ENCODE results near the gene CNN1. TPM values are rescaled to one million over a fixed set of nuclear protein-coding genes. Genes with fewer than 3 reads are reported as not detected.

CNN1 gene
- total and polyA plus RNA-seq, 9 of the 15 experiments (the other 6 are each of a cell fraction or from before 2014, with no cell fraction given), result 0.23 to 10.6 (median 5.2) TPM

DNA sequence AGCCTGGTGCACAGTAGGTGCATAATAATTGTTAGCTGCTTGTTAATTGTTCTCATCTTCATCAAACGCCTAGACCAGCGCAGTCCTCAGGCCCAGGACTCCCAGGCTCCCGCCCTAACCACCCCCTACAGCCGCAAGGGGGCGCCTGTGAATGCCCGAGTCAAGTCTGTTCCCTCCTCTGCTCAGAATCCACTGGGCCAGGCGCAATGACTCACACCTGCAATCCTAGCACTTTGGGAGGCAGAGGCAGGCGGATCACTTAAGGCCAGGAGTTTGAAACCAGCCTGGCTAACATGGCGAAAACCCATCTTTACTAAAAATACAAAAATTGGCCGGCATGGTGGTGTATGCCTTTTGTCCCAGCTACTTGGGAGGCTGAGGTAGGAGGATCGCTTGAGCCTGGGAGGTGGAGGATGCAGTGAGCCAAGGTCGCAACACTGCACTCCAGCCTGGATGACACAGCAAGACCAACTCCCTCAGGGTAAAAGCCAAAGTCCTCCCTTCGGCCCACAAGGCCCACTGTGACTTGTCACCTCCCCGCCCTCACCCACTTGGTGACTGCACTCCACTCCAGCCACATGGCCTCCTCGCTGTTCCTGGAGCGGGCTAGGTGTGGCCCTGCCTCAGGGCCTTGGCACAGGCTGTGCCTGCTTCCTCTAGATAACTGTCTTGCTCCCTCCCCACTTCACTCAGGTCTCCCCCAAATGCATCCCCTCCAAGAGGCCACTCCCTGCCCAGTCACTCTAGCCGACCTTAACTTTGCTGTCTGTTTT is 42.1 kb upstream of the CNN1 start (continued):
- TF ChIP-seq, protein P1, sequence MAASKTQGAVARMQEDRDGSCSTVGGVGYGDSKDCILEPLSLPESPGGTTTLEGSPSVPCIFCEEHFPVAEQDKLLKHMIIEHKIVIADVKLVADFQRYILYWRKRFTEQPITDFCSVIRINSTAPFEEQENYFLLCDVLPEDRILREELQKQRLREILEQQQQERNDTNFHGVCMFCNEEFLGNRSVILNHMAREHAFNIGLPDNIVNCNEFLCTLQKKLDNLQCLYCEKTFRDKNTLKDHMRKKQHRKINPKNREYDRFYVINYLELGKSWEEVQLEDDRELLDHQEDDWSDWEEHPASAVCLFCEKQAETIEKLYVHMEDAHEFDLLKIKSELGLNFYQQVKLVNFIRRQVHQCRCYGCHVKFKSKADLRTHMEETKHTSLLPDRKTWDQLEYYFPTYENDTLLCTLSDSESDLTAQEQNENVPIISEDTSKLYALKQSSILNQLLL (CRISPR knock-in tag; IDR thresholded peaks at IDR 0.05; ENCODE audit: borderline replicate concordance), result no peak
- TF ChIP-seq ZNF696 (CRISPR knock-in tag; conservative IDR thresholded peaks at IDR 0.05) (no peak; the same call in 1 of the 2 replicates), DMBX1 (CRISPR knock-in tag; IDR thresholded peaks at IDR 0.05; ENCODE audit: borderline replicate concordance) (no peak), ZFP1 (CRISPR knock-in tag; IDR thresholded peaks at IDR 0.05) (no peak), NCOA1 (IDR thresholded peaks at IDR 0.05; ENCODE audit: low read depth) (no peak), FOXM1 (IDR thresholded peaks at IDR 0.05; ENCODE audit: low read depth) (no peak), FOXM1 (CRISPR knock-in tag; IDR thresholded peaks at IDR 0.05; ENCODE audit: low read depth) (no peak), GTF2F1 (IDR thresholded peaks at IDR 0.05; ENCODE audit: low read depth, low read length) (no peak), RCOR1 (IDR thresholded peaks at IDR 0.05; ENCODE audit: borderline replicate concordance in 1 of 2, low read depth in 2 of 2, low read length in 2 of 2) (peak in 1 of 2 experiments; percentile 65; a peak in 2 of 4 replicates), CHD2 (IDR thresholded peaks at IDR 0.05; ENCODE audit: low read depth, low read length) (no peak), GATA2 (CRISPR knock-in tag; IDR thresholded peaks at IDR 0.05) (no peak), KDM2B (CRISPR knock-in tag; IDR thresholded peaks at IDR 0.05) (no peak), ZC3H11A (IDR thresholded peaks at IDR 0.05; ENCODE audit: low read depth, low read length) (no peak), ZNF695 (CRISPR knock-in tag; IDR thresholded peaks at IDR 0.05) (no peak), CREM (IDR thresholded peaks at IDR 0.05; ENCODE audit: low read depth) (0 out of 2 replicates have a peak, but pooled peaks have one; percentile 38)
- TF ChIP-seq, protein P2, sequence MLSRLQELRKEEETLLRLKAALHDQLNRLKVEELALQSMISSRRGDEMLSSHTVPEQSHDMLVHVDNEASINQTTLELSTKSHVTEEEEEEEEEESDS (CRISPR knock-in tag; IDR thresholded peaks at IDR 0.05), result no peak
- TF ChIP-seq, protein P3, sequence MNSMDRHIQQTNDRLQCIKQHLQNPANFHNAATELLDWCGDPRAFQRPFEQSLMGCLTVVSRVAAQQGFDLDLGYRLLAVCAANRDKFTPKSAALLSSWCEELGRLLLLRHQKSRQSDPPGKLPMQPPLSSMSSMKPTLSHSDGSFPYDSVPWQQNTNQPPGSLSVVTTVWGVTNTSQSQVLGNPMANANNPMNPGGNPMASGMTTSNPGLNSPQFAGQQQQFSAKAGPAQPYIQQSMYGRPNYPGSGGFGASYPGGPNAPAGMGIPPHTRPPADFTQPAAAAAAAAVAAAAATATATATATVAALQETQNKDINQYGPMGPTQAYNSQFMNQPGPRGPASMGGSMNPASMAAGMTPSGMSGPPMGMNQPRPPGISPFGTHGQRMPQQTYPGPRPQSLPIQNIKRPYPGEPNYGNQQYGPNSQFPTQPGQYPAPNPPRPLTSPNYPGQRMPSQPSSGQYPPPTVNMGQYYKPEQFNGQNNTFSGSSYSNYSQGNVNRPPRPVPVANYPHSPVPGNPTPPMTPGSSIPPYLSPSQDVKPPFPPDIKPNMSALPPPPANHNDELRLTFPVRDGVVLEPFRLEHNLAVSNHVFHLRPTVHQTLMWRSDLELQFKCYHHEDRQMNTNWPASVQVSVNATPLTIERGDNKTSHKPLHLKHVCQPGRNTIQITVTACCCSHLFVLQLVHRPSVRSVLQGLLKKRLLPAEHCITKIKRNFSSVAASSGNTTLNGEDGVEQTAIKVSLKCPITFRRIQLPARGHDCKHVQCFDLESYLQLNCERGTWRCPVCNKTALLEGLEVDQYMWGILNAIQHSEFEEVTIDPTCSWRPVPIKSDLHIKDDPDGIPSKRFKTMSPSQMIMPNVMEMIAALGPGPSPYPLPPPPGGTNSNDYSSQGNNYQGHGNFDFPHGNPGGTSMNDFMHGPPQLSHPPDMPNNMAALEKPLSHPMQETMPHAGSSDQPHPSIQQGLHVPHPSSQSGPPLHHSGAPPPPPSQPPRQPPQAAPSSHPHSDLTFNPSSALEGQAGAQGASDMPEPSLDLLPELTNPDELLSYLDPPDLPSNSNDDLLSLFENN (IDR thresholded peaks at IDR 0.05; ENCODE audit: low read depth in 2 of 2, low read length in 2 of 2), result no peak
- TF ChIP-seq, protein P4, sequence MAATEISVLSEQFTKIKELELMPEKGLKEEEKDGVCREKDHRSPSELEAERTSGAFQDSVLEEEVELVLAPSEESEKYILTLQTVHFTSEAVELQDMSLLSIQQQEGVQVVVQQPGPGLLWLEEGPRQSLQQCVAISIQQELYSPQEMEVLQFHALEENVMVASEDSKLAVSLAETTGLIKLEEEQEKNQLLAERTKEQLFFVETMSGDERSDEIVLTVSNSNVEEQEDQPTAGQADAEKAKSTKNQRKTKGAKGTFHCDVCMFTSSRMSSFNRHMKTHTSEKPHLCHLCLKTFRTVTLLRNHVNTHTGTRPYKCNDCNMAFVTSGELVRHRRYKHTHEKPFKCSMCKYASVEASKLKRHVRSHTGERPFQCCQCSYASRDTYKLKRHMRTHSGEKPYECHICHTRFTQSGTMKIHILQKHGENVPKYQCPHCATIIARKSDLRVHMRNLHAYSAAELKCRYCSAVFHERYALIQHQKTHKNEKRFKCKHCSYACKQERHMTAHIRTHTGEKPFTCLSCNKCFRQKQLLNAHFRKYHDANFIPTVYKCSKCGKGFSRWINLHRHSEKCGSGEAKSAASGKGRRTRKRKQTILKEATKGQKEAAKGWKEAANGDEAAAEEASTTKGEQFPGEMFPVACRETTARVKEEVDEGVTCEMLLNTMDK (IDR thresholded peaks at IDR 0.05; ENCODE audit: borderline replicate concordance, insufficient read depth, low read depth, low read length, poor library complexity, severe bottlenecking), result peak; percentile 90
- TF ChIP-seq, protein P5, sequence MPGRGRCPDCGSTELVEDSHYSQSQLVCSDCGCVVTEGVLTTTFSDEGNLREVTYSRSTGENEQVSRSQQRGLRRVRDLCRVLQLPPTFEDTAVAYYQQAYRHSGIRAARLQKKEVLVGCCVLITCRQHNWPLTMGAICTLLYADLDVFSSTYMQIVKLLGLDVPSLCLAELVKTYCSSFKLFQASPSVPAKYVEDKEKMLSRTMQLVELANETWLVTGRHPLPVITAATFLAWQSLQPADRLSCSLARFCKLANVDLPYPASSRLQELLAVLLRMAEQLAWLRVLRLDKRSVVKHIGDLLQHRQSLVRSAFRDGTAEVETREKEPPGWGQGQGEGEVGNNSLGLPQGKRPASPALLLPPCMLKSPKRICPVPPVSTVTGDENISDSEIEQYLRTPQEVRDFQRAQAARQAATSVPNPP (IDR thresholded peaks at IDR 0.05; ENCODE audit: borderline replicate concordance, insufficient read depth, insufficient read length), result no peak
